TTC549 (cell line): ENCODE data around the gene CFAP92.

Source experiments
- FAIRE-seq: peaks from 2 replicates; lab custom pipeline; 2012; peaks lifted over from hg19 to GRCh38; lab: Jason Lieb, UNC

Gene CFAP92

DNA sequence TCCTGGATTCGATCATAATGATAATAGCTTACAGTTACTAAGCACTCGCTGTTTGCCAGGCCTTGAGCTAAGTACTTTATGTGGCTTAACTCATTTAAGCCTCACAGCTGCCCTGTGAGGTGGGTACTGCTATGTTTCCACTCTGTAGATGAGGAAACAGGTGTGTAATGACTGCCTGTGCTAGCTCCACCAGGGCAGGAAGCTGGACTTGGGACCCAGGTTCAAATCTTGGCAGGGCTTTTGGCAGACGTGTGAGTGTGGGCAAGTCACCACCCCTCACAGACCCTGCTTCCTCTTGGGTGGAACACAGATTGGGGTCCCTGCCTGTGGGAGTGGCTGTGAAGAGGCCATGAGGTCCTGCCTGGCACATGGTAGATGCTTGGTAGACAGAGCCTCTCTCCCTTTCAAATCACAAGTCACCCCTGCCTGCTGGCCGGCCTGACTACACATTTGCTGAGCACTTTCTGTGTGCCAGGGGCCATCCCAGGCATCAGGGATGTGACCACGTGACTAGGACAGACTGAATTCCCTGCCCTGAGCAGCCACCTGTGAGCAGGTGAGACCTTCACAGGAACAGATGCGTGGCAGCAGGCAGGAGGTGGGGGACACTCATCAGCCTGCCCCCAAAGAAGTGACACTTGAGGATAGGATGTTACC, 10.9 kb upstream of the CFAP92 start:
- no peak for FAIRE-seq

DNA sequence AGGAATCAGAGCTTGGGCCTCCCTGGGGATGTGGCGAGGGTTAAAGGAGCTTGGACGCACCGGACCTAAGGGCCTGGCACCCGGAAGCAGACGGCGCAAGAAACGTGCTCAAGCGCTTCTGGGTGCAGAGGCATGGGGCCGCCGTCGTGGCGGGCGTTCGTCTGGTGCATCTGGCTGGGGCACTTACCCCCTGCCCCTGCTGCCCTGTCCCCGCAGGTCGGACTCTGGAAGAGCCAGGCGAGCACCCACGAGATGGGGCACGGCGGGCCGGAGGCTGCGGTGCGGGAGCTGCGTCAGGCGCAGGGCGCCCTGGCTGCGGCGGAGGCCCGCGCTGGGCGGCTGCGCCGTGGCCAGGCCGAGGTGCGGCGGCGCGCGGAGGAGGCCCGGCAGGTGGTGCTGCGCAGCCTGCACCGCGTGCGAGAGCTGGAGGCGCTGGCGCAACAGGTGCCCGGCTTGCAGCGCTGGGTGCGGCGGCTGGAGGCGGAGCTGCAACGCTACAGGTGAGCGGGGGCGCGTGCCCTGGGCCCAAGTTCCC, 9.8 kb upstream of the CFAP92 start:
- no peak for FAIRE-seq

DNA sequence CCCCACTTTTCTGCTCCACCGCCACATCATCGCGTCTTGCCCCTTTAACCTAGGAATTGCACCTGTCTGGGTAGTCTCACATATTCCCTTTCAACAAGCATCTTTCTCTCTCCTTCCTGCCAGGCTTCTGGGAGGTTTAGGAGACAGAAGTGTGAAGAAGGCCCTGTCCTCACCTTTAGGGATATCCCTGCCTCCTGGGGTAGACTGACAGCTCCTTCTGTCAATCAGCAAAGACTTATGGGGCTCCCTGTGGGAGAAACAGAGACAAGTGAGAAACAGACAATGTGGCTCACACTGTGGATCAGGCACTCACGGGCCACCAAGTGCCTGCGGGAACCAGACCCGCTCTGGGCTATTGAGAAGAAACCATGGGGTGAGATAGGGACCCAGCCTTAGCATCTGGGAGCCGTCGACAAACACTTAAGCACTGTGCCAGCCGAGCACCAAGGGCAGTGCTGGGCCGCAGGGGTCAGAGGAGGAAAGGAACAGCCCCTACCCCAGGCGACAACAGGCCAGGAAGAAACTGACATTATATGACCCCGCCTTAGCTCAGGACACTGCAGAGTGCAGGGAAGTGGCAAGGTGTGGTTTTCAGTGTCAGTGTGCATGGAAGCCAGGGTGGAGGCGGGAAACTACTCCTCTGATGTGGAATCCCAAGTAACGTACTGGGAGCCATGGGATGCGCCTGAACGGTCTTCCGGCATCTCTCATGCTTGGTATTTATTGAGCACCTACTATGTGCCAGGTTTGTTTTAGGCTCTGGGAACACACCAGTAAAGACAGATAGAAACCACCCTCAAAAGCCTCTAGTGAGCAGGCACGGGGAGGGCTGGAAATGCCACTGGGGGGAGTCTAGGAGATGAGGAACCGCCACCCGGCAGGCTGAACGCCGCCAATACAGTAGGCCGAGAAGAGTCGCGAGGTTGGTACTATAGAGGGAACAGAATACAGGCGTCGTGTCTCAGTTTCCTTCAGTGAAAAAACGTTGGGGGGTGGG, 9.0 kb upstream of the CFAP92 start:
- no peak for FAIRE-seq

DNA sequence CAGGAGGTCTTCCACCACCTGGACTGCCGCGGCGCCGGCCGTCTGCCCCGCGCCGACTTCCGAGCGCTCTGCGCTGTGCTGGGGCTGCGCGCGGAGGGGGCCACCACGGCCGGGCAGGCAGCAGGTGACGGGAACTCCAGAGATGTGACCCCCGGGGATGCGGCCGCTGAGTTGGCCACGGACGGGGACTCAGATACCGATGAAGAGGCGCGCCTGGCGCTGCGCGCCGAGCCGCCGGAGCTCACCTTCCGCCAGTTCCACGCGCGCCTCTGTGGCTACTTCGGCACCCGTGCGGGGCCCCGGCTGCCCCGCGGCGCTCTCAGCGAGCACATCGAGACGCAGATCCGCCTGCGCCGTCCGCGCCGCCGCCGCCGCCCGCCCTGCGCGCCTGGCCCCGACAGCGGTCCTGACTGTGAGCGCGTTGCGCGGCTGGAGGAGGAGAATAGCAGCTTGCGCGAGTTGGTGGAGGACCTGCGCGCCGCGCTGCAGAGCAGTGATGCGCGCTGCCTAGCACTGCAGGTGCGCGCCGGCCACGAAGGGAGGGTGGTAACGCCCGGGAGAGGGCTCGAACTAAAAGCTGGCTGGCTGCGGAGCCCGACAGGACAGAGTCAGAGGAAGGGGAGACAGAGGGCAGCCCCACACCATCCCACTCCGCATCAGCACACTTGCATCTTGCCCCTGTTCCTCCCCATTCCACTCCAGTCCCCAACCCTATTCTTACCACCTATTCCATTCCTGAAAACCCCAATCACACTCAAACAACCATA, 8.1 kb upstream of the CFAP92 start:
- no peak for FAIRE-seq

DNA sequence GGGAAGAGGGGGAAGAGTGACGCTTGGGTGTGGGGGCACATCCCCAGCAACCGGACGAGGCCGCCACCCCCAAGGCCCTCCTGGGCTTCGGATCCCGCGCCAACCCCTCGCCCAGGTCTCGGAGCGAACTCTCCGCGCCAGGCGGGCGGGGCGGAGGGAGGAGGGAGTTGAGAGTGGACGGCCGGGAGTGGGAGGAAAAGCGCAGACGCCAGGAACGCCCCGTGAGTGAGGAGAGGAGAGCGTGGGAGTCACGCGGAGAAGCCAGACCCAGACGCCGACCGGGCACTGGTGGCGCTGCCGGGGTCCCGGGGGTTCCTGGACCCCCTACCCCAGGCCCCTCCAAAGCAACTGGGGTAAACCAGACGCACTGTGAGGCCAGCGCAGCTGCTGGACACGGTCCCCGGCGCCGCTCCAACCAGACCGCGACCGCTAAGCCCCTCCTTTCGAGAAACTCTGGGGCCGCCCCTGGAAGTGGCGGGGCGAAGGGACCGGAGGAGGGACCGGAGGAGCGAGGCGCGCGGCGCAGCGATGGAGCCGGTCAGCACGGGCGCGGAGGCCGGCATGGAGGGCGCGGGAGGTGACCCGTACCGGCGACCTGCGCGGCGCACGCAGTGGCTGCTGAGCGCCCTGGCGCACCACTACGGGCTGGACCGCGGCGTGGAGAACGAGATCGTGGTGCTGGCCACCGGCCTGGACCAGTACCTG, 7.4 kb upstream of the CFAP92 start, which contains the start of gene EFCC1:
Gene EFCC1 (plus strand): TSS at position 204 of the 705 bp plus-strand sequence. CDS start 325 bp downstream, at position 529.
- no peak for FAIRE-seq

DNA sequence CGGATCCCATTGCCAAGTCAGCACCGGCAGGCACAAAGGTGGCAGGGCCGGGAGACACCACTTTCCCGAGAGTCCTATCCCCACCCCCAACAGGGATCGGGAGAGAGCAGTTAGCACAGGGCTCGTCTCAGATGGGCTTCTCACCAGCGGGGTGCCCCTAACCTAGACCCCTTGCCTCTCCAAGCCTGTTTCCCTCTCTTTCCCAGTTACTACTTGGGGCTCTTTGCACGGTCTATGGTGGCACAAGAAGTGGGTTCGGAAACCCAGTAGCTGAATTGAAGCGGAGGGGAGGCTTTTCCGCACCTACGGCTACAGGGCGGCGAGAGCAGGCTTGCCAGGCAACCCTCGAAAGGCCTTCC, 6.8 kb upstream of the CFAP92 start:
- FAIRE-seq, result no peak

DNA sequence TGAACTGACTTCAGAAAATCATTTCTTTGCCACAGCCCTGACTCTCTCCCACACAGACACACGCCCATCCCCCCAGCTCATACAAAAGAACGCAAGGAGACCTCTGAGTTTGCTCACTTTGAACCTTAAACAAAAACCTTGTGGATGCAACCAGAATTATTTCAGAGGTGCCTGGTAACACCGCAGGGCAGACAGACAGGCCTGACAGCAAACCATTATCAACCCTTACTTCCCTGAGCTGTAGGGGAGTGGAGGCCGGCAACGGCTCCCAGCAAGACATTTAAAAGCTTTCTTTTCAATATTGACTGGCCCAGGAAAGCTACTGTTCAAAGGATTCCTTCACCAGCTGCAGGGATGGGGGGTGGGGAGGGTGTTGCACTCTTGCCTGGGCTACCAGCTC, 5.2 kb upstream of the CFAP92 start:
- FAIRE-seq, result no peak

DNA sequence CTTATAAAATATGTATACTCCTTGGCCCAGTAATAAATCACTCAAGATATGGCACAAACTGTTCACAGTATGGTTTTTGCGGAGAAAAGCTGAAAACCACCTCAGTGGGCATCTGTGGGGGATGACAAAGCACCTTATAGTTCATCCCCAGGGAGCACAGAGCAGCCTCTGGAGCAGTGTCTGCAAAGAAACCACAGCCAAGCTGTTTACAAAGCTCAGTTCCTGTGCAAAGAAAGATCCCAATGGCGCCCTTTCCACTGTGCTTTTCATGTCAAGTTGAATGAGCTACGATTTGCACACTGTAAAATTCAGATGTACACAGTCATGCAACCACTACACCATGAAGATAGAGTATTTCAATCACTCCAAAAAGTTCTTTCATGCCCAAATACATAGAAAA, 4.7 kb upstream of the CFAP92 start:
- FAIRE-seq, result no peak

DNA sequence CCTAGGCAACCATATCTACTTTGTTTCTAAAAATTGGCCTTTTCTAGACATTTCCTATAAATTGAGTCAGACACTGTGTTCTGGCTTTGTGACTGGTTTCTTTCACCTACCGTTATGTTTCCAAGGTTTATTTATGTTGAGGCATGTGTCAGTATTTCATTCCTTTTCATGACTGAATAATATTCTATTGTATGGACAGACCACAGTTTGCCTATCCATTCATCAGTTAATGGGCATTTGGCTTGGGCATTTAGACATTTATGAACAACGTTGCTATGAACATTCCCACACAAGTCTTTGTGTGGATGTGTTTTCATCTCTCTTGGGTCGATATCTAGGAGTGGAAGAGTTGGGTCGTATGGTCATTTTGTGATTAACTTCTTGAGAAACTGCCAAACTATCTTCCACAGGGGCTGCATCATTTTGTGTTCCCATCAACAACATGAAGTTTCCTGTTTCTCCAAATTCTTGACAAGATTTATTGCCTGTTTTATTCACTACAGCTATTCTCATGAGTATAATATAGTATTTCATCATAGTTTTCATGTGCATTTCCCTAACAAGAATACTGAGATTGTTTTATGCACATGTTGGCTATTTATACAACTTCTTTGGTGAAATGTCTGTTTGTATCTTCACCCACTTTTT, 3.7 kb upstream of the CFAP92 start:
- no peak for FAIRE-seq

DNA sequence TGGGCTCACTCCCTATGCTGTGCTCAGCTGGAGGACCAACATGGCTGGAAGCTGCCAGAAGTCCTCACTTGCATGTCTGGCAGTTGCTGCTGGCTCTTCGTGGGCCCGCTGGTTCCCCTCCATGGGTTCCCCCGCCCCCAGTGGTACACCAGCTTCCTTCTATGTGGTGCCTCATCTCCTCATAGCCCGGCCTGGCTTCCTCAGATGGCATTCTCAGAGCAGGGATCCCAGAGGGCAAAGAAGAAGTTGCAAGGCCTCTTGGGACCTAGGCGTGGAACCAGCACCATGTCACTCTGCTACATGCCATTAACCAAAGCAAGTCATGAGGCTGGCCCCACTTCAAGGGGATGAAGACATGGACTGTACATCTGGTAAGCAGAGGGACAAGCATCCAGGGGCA, 2.9 kb upstream of the CFAP92 start:
- FAIRE-seq, result no peak

DNA sequence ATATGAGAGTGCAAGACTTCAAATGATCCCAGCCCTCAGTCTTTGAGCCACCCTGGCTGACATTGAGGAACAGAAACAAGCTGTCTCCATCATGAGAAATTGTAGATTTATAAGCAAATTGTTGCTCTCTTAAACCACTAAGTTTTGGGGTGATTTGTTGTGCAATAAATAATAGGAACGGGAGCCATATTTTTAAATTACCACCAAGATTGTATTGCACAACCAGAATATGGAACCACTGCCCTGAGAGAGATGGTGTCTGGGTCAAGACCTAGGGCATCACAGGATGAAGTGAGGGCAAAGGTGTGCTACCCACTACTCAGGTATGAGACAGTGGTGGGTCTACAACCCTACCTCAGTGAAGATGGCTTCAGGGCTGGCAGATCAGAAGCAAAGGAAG, 2.3 kb upstream of the CFAP92 start:
- FAIRE-seq, result no peak

DNA sequence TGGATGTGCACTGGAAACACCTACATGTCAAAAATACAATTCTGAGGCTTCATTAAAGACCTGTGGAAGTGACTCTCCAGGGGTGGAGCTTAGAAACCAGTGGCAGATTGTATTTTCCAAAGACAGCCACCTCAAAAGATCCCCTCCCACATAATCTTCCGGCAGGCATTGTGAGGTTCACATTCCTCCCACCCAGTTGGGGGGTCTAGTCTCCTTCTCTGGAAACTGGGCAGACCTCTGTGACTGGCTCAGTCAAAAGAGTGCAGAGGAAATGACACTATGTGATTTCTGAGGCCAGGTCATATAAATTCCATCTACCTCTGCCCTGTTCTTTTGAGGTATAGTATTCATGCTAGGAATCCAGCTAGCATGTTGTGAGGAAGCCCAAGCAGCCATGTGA, 1.9 kb upstream of the CFAP92 start:
- no peak for FAIRE-seq

DNA sequence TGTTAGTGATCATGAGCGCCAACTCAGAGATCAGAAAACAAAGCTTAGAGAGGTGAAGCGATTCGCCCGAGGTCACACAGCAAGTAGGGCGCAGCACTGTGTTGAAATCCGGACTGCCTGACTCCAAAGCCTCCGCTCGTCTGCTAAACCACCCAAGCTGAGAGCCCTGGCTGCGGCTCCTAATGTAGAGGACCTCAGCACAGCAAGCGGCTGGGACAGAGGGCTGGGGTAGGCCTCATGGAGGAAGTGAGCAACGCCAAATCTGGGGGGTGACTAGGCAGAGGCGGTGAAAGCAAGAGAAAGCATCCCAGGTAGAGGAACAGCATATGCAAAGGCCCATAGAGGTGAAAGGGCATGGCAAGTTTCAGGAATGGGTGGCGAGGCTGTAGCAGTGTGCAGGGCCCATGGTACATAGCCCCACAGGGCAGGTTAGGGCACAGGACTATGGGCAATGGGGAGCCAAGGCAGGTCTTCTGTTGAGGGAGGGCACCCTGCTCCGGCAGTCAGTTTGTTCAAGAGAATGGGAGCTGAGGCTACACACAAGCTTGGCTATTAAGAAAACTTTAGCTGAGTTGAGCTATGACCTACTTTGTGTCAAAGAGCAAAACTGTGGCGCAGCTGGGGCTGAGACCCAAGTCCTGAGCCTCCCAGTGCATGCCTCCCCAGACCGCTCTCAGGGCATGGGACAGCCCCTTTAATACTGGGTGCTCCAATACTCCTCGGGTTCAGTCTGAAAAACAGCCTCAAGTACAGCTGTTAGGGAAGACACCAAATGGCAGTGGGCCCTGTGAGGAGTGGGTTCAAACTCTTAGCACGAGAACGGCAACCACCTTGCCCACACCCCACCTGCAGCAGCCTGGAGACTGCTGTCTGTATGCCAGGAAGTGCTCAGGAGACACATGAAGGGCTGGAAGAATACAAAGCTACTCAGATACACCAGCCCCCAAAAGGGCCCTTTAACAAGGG, 988 bp upstream of the CFAP92 start:
- FAIRE-seq, result no peak

DNA sequence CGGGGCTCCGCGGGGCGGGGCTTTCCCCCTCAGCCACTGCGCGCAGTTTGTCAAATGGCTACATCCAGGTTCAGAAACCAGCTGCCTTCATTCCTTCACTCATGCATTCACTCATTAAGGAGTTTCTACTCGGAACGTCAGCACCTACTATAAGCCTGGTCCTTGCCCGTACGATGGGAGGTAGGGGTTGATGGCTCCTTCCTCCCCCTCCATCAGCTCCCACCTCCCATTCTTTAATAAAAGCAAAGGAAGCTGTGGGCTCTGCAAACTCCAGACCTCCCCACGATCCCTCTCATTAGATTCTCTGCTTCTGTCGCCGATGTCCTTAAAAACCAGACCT, 267 bp upstream of the CFAP92 start:
- FAIRE-seq, result no peak

DNA sequence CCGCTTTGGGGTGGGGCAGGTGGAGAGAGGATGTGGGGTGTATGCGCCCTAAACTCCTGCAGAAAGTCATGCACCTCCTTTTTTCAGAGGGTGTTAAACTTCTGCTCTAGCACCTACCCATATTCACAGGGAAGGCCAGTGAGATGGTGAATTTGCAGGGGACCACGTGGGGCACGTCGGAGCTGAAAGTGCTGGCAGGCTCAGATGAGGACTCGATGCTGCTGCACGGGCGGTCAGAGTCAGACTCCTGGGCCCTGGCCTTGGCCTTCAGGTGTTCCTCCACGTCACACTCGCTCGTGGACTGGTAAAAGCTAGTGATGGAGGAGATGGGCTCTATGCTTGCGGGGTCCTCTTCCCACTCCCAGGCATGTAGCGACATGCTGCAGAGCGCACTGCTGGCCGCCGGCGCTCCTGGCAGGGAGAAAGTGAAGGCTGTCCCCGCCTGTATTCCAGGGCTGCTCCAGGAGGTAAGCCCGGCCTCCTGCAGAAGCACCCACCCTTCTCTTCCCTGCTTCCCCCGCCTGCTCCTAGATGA, 883 bp downstream of the CFAP92 start:
- no peak for FAIRE-seq

DNA sequence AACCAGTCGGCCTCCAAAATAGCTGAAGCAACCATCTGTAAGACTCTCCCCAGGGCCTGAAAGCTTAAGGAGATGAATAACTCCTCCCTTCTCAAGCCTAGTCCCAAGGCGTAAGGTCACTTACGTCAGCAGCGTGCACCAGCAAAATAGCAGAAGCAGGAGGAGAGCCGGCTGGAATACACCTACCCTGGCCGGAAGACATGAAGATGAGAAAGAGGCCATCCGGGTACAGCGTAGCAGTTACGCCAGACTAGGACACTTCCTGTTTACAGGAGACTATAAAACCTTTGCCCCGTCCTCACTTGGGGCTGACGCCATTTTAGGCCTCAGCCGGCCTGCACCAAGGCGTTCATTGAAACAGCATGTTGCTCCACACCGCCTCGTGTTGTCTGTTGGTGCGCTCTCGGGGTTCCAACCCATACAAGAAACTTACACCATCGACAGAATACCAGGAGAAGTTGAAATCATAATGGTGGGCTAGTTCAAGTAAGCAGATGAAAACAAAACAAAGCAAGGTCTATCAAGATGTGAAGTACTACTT, 2.5 kb downstream of the CFAP92 start:
- no peak for FAIRE-seq

DNA sequence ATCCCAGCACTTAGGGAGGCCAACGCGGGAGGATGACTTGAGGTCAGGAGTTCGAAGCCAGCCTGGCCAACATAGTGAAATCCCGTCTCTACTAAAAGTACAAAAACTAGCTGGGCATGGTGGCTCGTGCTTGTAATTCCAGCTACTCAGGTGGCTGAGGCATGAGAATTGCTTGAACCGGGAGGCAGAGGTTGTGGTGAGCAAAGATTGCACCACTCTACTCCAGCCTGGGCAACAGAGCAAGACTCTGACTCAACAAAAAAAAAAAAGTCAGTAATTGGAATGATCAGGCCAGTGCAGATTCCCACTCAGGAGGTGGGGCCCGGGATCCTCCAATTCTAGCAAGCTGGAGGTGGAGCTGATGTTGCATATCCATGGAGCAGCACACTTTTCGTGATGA, 5.6 kb downstream of the CFAP92 start:
- no peak for FAIRE-seq

DNA sequence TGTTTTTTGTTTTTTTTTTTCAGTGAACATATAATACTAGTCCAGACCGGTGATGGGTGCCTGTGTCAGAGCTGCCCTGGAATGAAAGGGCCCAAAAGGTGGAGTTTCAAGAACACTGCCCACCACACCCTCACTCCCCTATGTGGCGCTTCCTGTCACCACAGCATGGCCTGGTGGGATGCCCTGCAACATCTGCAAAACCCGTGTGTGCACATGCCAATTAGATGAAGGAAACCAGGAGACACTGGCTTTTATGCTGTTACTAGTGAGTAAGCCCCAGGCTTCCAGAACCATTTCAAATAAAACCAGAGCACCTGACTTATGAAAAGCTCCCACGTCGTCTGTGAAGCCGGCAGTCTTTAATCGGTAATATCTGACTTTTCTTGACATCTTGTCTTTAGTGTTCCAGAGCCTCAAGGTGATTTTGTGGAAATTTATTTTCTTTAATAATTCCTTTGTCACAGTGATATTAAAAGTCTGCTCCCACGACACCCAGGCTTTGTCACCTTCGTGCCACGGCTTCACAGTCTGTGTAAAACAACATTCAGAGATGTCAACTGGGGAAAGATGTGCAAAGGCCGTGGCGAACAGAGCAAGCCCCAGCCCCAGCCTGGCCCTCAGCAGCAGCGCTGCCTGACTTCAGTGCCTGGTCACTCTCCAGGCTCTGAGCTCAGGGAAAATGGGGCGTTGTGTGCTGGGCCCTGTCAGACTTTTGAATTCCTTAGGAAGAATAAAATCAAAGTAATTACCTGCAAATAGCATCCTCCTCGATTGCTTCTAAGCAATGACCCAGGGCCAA, 6.4 kb downstream of the CFAP92 start:
- FAIRE-seq, result no peak

DNA sequence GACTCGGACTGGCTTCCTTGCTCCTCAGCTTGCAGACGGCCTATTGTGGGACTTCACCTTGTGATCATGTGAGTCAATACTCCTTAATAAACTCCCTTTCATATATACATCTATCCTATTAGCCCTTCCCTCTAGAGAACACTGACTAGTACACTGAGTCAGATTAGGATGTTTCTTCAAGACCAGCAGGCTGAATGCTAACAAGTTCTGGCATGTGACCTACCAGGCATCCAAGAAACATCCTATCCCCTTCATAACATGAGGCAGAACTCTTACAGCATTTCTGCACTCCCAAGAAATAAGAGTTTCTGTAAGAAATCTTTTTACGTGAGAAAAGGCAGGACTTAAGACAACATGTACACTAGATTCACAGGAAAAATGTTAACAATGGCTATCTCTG, 9.3 kb downstream of the CFAP92 start:
- FAIRE-seq, result no peak
